Measurements from ENCODE around the gene ODF2. TPM values are rescaled to one million over a fixed set of nuclear protein-coding genes. Genes with fewer than 3 reads are reported as not detected.

Gene ODF2
- total and polyA plus RNA-seq, 2 of the 8 experiments (the other 6 are each of a cell fraction or from before 2014, with no cell fraction given) = 5.6 to 17.9 TPM

DNA sequence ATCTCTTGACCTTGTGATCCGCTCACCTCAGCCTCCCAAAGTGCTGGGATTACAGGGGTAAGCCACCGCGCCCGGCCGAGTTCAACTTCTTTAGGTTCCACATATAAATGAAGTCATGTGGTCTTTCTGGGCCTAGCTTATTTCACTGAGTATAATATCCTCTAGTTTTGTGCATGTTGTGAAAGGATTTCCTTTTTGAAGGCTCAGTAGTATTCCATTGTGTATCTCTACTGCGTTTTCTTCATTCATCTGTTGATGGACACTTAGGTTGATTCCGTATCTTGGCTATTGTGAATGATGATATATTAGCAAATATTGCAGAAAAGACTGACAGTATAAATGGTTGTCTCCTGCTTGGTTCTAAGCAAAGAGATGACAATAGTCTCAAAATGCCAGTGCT is 20.1 kb downstream of the ODF2 start:
- H4K8ac ChIP-seq (ENCODE audit: extremely low read depth, insufficient read depth, low read length) = no peak overlapping the region
- DNase-seq (ENCODE audit: low read depth in 1 of 2, low spot score in 2 of 2) = no peak
- H4K91ac ChIP-seq (replicated peaks; ENCODE audit: insufficient read length, low read length) = no peak overlapping the region
- no peak overlapping the region for H3K4me3 ChIP-seq (ENCODE audit: extremely low read depth in 1 of 4, insufficient read depth in 2 of 4, low read depth in 3 of 4, low read length in 4 of 4)
- no peak overlapping the region for H2BK15ac ChIP-seq (ENCODE audit: low read length)
- H3K56ac ChIP-seq (replicated peaks; ENCODE audit: insufficient read length, low read depth, low read length) = no peak overlapping the region
- no peaks in the 10 kb centered on the region for H3K9me3 ChIP-seq (ENCODE audit: insufficient read depth in 2 of 2, low read depth in 1 of 2, low read length in 1 of 2)
- H2AK5ac ChIP-seq (ENCODE audit: low read depth, low read length) = no peak overlapping the region
- H4K5ac ChIP-seq (ENCODE audit: insufficient read length, low read depth, low read length) = no peak overlapping the region
- H2BK120ac ChIP-seq (replicated peaks; ENCODE audit: low read depth, low read length) = no peak overlapping the region
- H2AFZ ChIP-seq (ENCODE audit: low read length) = no peak overlapping the region
- no peak for FAIRE-seq
- no peaks in the 10 kb centered on the region; a peak in 1 of 8 replicates for H3K36me3 ChIP-seq (ENCODE audit: control insufficient read depth in 2 of 4, insufficient read depth in 4 of 4, low read length in 3 of 4)
- H3K14ac ChIP-seq (ENCODE audit: insufficient read length) = no peak overlapping the region
- peaks cover 0 to 2% of the 10 kb centered on the region in 2 experiments for H4K20me1 ChIP-seq (replicated peaks in 1 of 2; ENCODE audit: control insufficient read depth in 1 of 2, insufficient read depth in 2 of 2, low read length in 2 of 2)
- H3K79me2 ChIP-seq (ENCODE audit: control insufficient read depth in 1 of 2, insufficient read depth in 2 of 2, low read length in 2 of 2) = no peaks in the 10 kb centered on the region
- no peak overlapping the region for H3K23ac ChIP-seq (ENCODE audit: insufficient read length)
- ChIA-PET POLR2A (ENCODE audit: partially characterized antibody) (no interaction called here), CTCF (ENCODE audit: partially characterized antibody) (no interaction called here)
- no peak overlapping the region for H2BK12ac ChIP-seq (ENCODE audit: low read depth, low read length)
- no peaks in the 10 kb centered on the region for H3K23me2 ChIP-seq (ENCODE audit: low read depth, low read length)
- H3K4me2 ChIP-seq (ENCODE audit: insufficient read depth in 1 of 2, low read depth in 2 of 2, low read length in 2 of 2) = no peak overlapping the region
- H3K4me1 ChIP-seq (replicated peaks in 1 of 4; ENCODE audit: control insufficient read depth in 3 of 4, insufficient read depth in 4 of 4, low read length in 3 of 4) = no peaks in the 10 kb centered on the region
- no peak overlapping the region for H3K27ac ChIP-seq (ENCODE audit: low read depth, low read length)
- no peak overlapping the region for H3K4ac ChIP-seq (replicated peaks; ENCODE audit: insufficient read length, low read depth, low read length)
- 94% methylated on average over 7 of the region's 7 CpGs; no CpG with 5 or more reads in 1 of the 2 experiments for WGBS, 2 experiments (ENCODE audit: extremely low coverage in 1 of 2, insufficient coverage in 1 of 2, insufficient read length in 1 of 2, insufficient replicate concordance in 2 of 2, low coverage in 1 of 2, low lambda C conversion rate in 2 of 2, missing lambda C conversion rate in 1 of 2)
- H3K18ac ChIP-seq (ENCODE audit: extremely low read depth, low read length) = no peak overlapping the region
- H2BK5ac ChIP-seq (ENCODE audit: low read depth, low read length) = no peak overlapping the region
- no peak overlapping the region for H2BK20ac ChIP-seq (ENCODE audit: low read length)
- no peak overlapping the region for H3K9ac ChIP-seq (replicated peaks in 1 of 4; ENCODE audit: extremely low read depth in 1 of 4, low read depth in 3 of 4, low read length in 3 of 4)
- H3K27me3 ChIP-seq (replicated peaks in 1 of 4; ENCODE audit: control insufficient read depth in 3 of 4, extremely low read depth in 1 of 4, insufficient read depth in 3 of 4, low read length in 3 of 4) = no peaks in the 10 kb centered on the region
- no peaks in the 10 kb centered on the region for H3K79me1 ChIP-seq (ENCODE audit: low read depth, low read length)
- no peak for TF ChIP-seq SIN3A (conservative IDR thresholded peaks at IDR 0.05 in 1 of 2, IDR thresholded peaks at IDR 0.05 in 1 of 2; ENCODE audit: low read depth in 1 of 2, low read length in 2 of 2)
- TF ChIP-seq PHF8 (conservative IDR thresholded peaks at IDR 0.05; ENCODE audit: low read depth, low read length) = no peak
- TF ChIP-seq RBBP5 (IDR thresholded peaks at IDR 0.05; ENCODE audit: borderline replicate concordance, low read depth, low read length) = no peak

All from H1 (cell line).